Stimulated activated CD8-positive, alpha-beta memory T cell treated with anti-CD3 and anti-CD28 coated beads, Interleukin-2, amount 100 ng/mL, for 1 hour (primary cell): ENCODE results near the gene DLX4.

ENCODE experiments used
- DNase-seq, 2 donors: peaks; one replicate each; pipeline ENCODE4 v3.0.0-alpha.2; 2020; ENCODE audit warnings: low read depth in 2 of 2

Gene DLX4

GRCh38 chr17:49969134-49969759 is at the start of gene DLX4:
TSS of gene DLX4 (plus strand) at chr17:49969190. CDS start at chr17:49969469, 279 bp downstream.
- DNase-seq, result no peak

- no peak for DNase-seq
Observed at GRCh38 chr17:49920030-49920769, 48.8 kb upstream of the DLX4 start.

GRCh38 chr17:49922095-49922494 is 46.9 kb upstream of the DLX4 start:
- DNase-seq, result no peak

GRCh38 chr17:49924116-49924515 is 44.9 kb upstream of the DLX4 start:
- DNase-seq, result no peak

GRCh38 chr17:49924589-49924988 is 44.4 kb upstream of the DLX4 start:
- DNase-seq, result no peak

GRCh38 chr17:49925921-49926320 is 43.1 kb upstream of the DLX4 start:
- no peak for DNase-seq

GRCh38 chr17:49926886-49927285 is 42.1 kb upstream of the DLX4 start:
- DNase-seq, result no peak

GRCh38 chr17:49928126-49928800 is 40.7 kb upstream of the DLX4 start:
- no peak for DNase-seq

GRCh38 chr17:49928837-49929475 is 40.0 kb upstream of the DLX4 start:
- no peak for DNase-seq

- DNase-seq, result no peak
Observed at GRCh38 chr17:49930880-49931279, 38.1 kb upstream of the DLX4 start.

GRCh38 chr17:49931416-49932137 is 37.4 kb upstream of the DLX4 start:
- DNase-seq, result no peak

- DNase-seq, result no peak
Observed at GRCh38 chr17:49932138-49932723, 36.8 kb upstream of the DLX4 start.

- DNase-seq, result no peak
Observed at GRCh38 chr17:49932901-49933300, 36.1 kb upstream of the DLX4 start.

- DNase-seq, result no peak
Observed at GRCh38 chr17:49935526-49936210, 33.3 kb upstream of the DLX4 start.

- DNase-seq, result no peak
Observed at GRCh38 chr17:49936386-49936785, 32.6 kb upstream of the DLX4 start.

GRCh38 chr17:49939318-49939717 is 29.7 kb upstream of the DLX4 start:
- DNase-seq, result no peak

- no peak for DNase-seq
Observed at GRCh38 chr17:49941427-49941826, 27.6 kb upstream of the DLX4 start.

- DNase-seq, result no peak
Observed at GRCh38 chr17:49942947-49943346, 26.0 kb upstream of the DLX4 start.

GRCh38 chr17:49944273-49944870 is 24.6 kb upstream of the DLX4 start:
- DNase-seq, result no peak

GRCh38 chr17:49946208-49946607 is 22.8 kb upstream of the DLX4 start:
- no peak for DNase-seq
